ENCODE measurements around the gene FBLN7. TPM values are rescaled to one million over a fixed set of nuclear protein-coding genes. Genes with fewer than 3 reads are reported as not detected.
"Not testable (repeated sequence)": the region's sequence is repeated elsewhere in the genome, so short reads cannot be mapped to it uniquely, and the experiment has no call there.

Gene FBLN7
- polyA plus RNA-seq, 5 donors: 10.5 to 15.2 (median 11.8) TPM

- DNase-seq: no peak
Measured at GRCh38 chr2:112181571-112182290, 43.5 kb downstream of the FBLN7 start.

GRCh38 chr2:112182581-112183034 lies 44.4 kb downstream of the FBLN7 start:
- no peak for DNase-seq

GRCh38 chr2:112183327-112184025 lies 45.3 kb downstream of the FBLN7 start:
- no peak for DNase-seq

GRCh38 chr2:112184121-112184520 lies 45.9 kb downstream of the FBLN7 start:
- no peak for DNase-seq

- DNase-seq: no peak
Measured at GRCh38 chr2:112185131-112185530, 46.9 kb downstream of the FBLN7 start.

GRCh38 chr2:112187046-112187715 lies 49.0 kb downstream of the FBLN7 start:
- DNase-seq: no peak

- no peak for DNase-seq
Measured at GRCh38 chr2:112187805-112188596, 49.8 kb downstream of the FBLN7 start.

GRCh38 chr2:112189001-112189556 lies 50.9 kb downstream of the FBLN7 start:
- no peak for DNase-seq

- DNase-seq: no peak
Measured at GRCh38 chr2:112194028-112194427, 55.8 kb downstream of the FBLN7 start.

GRCh38 chr2:112194482-112194881 lies 56.3 kb downstream of the FBLN7 start:
- DNase-seq: no peak

- DNase-seq: no peak
Measured at GRCh38 chr2:112195167-112195766, 57.1 kb downstream of the FBLN7 start.

GRCh38 chr2:112195950-112196349 lies 57.8 kb downstream of the FBLN7 start:
- DNase-seq: no peak

GRCh38 chr2:112197868-112198267 lies 59.7 kb downstream of the FBLN7 start:
- no peak for DNase-seq

- DNase-seq: no peak
Measured at GRCh38 chr2:112198780-112199179, 60.6 kb downstream of the FBLN7 start.

- no peak for DNase-seq
Measured at GRCh38 chr2:112199188-112199587, 61.0 kb downstream of the FBLN7 start.

- DNase-seq: no peak
Measured at GRCh38 chr2:112201696-112202430, 63.7 kb downstream of the FBLN7 start.

- DNase-seq: no peak
Measured at GRCh38 chr2:112204411-112204810, 66.2 kb downstream of the FBLN7 start.

- DNase-seq: not testable (repeated sequence)
Measured at GRCh38 chr2:112207905-112208304, 69.7 kb downstream of the FBLN7 start.

- no peak for DNase-seq
Measured at GRCh38 chr2:112216167-112216566, 78.0 kb downstream of the FBLN7 start.

GRCh38 chr2:112217854-112218253 lies 79.7 kb downstream of the FBLN7 start:
- DNase-seq: no peak
